GM23248 (cell line): ENCODE data around the gene SLFN5.

ENCODE experiments used
- EZH2 ChIP-seq: fragments of 200-600 bp; sonication (generic); IDR thresholded peaks from 2 replicates; pipeline ENCODE4 v1.6.1; 2018; ENCODE audit warnings: antibody characterized with exemption, mild to moderate bottlenecking; ENCODE audit not compliant: insufficient read depth, poor library complexity, severe bottlenecking
- EZH2phosphoT487 ChIP-seq: fragments of 200-600 bp; sonication (generic); IDR thresholded peaks from 2 replicates; pipeline ENCODE4 v1.6.1; 2018; ENCODE audit warnings: antibody characterized with exemption, moderate library complexity, mild to moderate bottlenecking, low read depth; ENCODE audit not compliant: insufficient read depth

DNA sequence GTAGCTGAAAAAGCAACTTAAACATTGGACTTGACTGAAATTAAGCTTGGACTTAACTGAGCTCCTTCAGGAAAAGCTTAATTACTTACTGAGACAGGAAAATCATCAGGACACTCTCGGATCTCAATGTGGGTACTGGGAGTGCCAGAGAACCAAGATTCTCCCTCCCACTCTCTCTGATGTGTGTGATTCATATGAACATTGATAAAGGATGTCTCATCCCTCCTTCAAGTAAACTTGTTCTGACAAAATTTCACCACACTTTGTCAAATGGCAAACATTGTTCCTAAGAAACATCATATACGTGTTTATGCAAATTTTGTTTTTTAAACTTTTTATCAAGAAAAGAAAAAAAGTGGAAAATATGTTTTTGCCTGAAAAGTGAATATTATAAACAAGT is 4.1 kb upstream of the SLFN5 start:
- TF ChIP-seq EZH2: no peak
- no peak for TF ChIP-seq EZH2phosphoT487
